KMS-11 (cell line): ENCODE measurements around the gene TNK2.

ENCODE experiments used
- H2AFZ ChIP-seq: fragments of 200-600 bp; sonication (generic); 2 replicates; pipeline ENCODE4 v1.6.1; 2016; ENCODE audit warnings: antibody characterized with exemption, mixed run types, low read depth
- H3K27ac ChIP-seq: fragments of 200-600 bp; sonication (generic); 2 replicates; pipeline ENCODE4 v1.6.1; 2016; ENCODE audit warnings: mild to moderate bottlenecking, mixed run types
- H3K27me3 ChIP-seq: fragments of 200-600 bp; sonication (generic); 2 replicates; pipeline ENCODE4 v1.6.1; 2017; ENCODE audit warnings: mild to moderate bottlenecking, low read depth, mixed run types, moderate library complexity; ENCODE audit not compliant: insufficient read depth
- H3K36me3 ChIP-seq: fragments of 200-600 bp; sonication (generic); 2 replicates; pipeline ENCODE4 v1.6.1; 2017; ENCODE audit warnings: mild to moderate bottlenecking, mixed run types; ENCODE audit not compliant: insufficient read depth
- H3K4me1 ChIP-seq: fragments of 200-600 bp; sonication (generic); 2 replicates; pipeline ENCODE4 v1.6.1; 2016; ENCODE audit warnings: mild to moderate bottlenecking, low read depth, mixed run types; ENCODE audit not compliant: poor library complexity, severe bottlenecking
- H3K4me2 ChIP-seq: fragments of 200-600 bp; sonication (generic); 2 replicates; pipeline ENCODE4 v1.7.0; 2016; ENCODE audit warnings: mild to moderate bottlenecking, mixed run types
- H3K4me3 ChIP-seq: fragments of 200-600 bp; sonication (generic); IDR thresholded peaks from 2 replicates; pipeline ENCODE4 v1.6.1; 2017; ENCODE audit warnings: low read depth, low read length, mixed read lengths; ENCODE audit not compliant: insufficient read depth
- H3K79me2 ChIP-seq: fragments of 200-600 bp; sonication (generic); 2 replicates; pipeline ENCODE4 v1.6.1; 2016; ENCODE audit warnings: low read depth, mixed run types; ENCODE audit not compliant: insufficient read depth
- H3K9ac ChIP-seq: fragments of 200-600 bp; sonication (generic); 2 replicates; pipeline ENCODE4 v1.6.1; 2016; ENCODE audit warnings: mild to moderate bottlenecking, mixed run types
- H4K20me1 ChIP-seq: fragments of 200-600 bp; sonication (generic); 2 replicates; pipeline ENCODE4 v1.6.1; 2016; ENCODE audit warnings: mild to moderate bottlenecking, mixed run types; ENCODE audit not compliant: insufficient read depth
- CTCF ChIP-seq: fragments of 200-600 bp; sonication (generic); conservative IDR thresholded peaks from 2 replicates; pipeline ENCODE4 v1.6.1; 2017; ENCODE audit warnings: low read depth, mild to moderate bottlenecking, antibody characterized with exemption, low read length, moderate library complexity, mixed read lengths

Gene TNK2

GRCh38 chr3:195888981-195889869 is 19.1 kb downstream of the TNK2 start:
- H3K4me2 ChIP-seq, result no peak overlapping the region
- TF ChIP-seq CTCF, result no peak

GRCh38 chr3:195888311-195888761 is 20.0 kb downstream of the TNK2 start:
- TF ChIP-seq CTCF, result no peak
- H3K4me1 ChIP-seq, result no peaks in the 10 kb centered on the region
- H3K27ac ChIP-seq, result no peak overlapping the region
- no peak overlapping the region for H3K9ac ChIP-seq
- no peaks in the 10 kb centered on the region for H3K27me3 ChIP-seq
- no peaks in the 10 kb centered on the region for H3K79me2 ChIP-seq
- no peak overlapping the region for H3K4me2 ChIP-seq
- no peak overlapping the region for H3K4me3 ChIP-seq
- no peaks in the 10 kb centered on the region for H4K20me1 ChIP-seq
- no peak overlapping the region for H2AFZ ChIP-seq
- H3K36me3 ChIP-seq, result no peaks in the 10 kb centered on the region

More at GRCh38 chr3:195888981-195889869, 19.1 kb downstream of the TNK2 start:
- H3K79me2 ChIP-seq, result no peaks in the 10 kb centered on the region
- no peak overlapping the region for H3K9ac ChIP-seq
- no peak overlapping the region for H2AFZ ChIP-seq
- no peak overlapping the region for H3K27ac ChIP-seq
- no peaks in the 10 kb centered on the region for H3K27me3 ChIP-seq
- H4K20me1 ChIP-seq, result no peaks in the 10 kb centered on the region
- H3K36me3 ChIP-seq, result no peaks in the 10 kb centered on the region
- H3K4me1 ChIP-seq, result no peaks in the 10 kb centered on the region
- no peak overlapping the region for H3K4me3 ChIP-seq

GRCh38 chr3:195887670-195888069 is 20.7 kb downstream of the TNK2 start:
- H3K4me2 ChIP-seq, result no peak overlapping the region

More at GRCh38 chr3:195887670-195888069, 20.7 kb downstream of the TNK2 start:
- Histone ChIP-seq H2AFZ (no peak overlapping the region), H3K79me2 (no peaks in the 10 kb centered on the region), H3K9ac (no peak overlapping the region), H3K4me1 (no peaks in the 10 kb centered on the region), H3K27me3 (no peaks in the 10 kb centered on the region), H4K20me1 (no peaks in the 10 kb centered on the region), H3K36me3 (no peaks in the 10 kb centered on the region), H3K27ac (no peak overlapping the region), H3K4me3 (no peak overlapping the region)
- no peak for TF ChIP-seq CTCF
